NCI-H187 (cell line): Measurements from ENCODE around the gene ZNF579.

Experiments
- DNase-seq, 2 experiments: peaks; one replicate each; lab custom pipeline; 2025; lab: John Stamatoyannopoulos, UW

Gene ZNF579

GRCh38 chr19:55580628-55581144 lies at the start of gene ZNF579:
Gene ZNF579 (minus strand): TSS chr19:55580848. CDS start chr19:55579639, 1,209 bp downstream.
- DNase-seq: peak; percentile 81 to 91

GRCh38 chr19:55626350-55626749 lies 45.7 kb upstream of the ZNF579 start:
- DNase-seq: no peak

- no peak for DNase-seq
Measured at GRCh38 chr19:55625004-55625326, 44.3 kb upstream of the ZNF579 start.

- DNase-seq: peak; percentile 88 to 96
Measured at GRCh38 chr19:55624109-55625003, 43.7 kb upstream of the ZNF579 start, which contains the start of gene ZNF784. Gene ZNF784 (minus strand): TSS chr19:55624566. CDS start chr19:55624561, 5 bp downstream.

- DNase-seq: no peak
Measured at GRCh38 chr19:55623561-55623960, 42.9 kb upstream of the ZNF579 start.

GRCh38 chr19:55623130-55623529 lies 42.5 kb upstream of the ZNF579 start:
- no peak for DNase-seq

GRCh38 chr19:55622242-55622969 lies 41.8 kb upstream of the ZNF579 start:
- DNase-seq: no peak

GRCh38 chr19:55621673-55622231 lies 41.1 kb upstream of the ZNF579 start:
- no peak for DNase-seq

GRCh38 chr19:55621205-55621672 lies 40.6 kb upstream of the ZNF579 start:
- no peak for DNase-seq

GRCh38 chr19:55620410-55621204 lies 40.0 kb upstream of the ZNF579 start:
- no peak for DNase-seq

- DNase-seq: no peak
Measured at GRCh38 chr19:55619286-55619685, 38.6 kb upstream of the ZNF579 start.

GRCh38 chr19:55618426-55618825 lies 37.8 kb upstream of the ZNF579 start:
- no peak for DNase-seq

- DNase-seq: no peak
Measured at GRCh38 chr19:55617426-55617825, 36.8 kb upstream of the ZNF579 start.

GRCh38 chr19:55616395-55616875 lies 35.8 kb upstream of the ZNF579 start:
- no peak for DNase-seq

GRCh38 chr19:55615543-55616394 lies 35.1 kb upstream of the ZNF579 start:
- no peak for DNase-seq

GRCh38 chr19:55614711-55615542 lies 34.3 kb upstream of the ZNF579 start:
- no peak for DNase-seq

GRCh38 chr19:55613930-55614710 lies 33.5 kb upstream of the ZNF579 start:
- no peak for DNase-seq

- DNase-seq: no peak
Measured at GRCh38 chr19:55613396-55613795, 32.7 kb upstream of the ZNF579 start.
